ENCODE data around the gene BBS9.
"Not testable (repeated sequence)": the region's sequence is repeated elsewhere in the genome, so short reads cannot be mapped to it uniquely, and the experiment has no call there.

The BBS9 gene

GRCh38 chr7:33271839-33272371 is 142.5 kb downstream of the BBS9 start:
- DNase-seq (ENCODE audit: insufficient read length, low spot score); FAIRE-seq: not testable (repeated sequence)

GRCh38 chr7:33273356-33273755 is 144.0 kb downstream of the BBS9 start:
- DNase-seq (ENCODE audit: insufficient read length, low spot score), result no peak
- no peak for FAIRE-seq

- FAIRE-seq (no peak), DNase-seq (ENCODE audit: insufficient read length, low spot score) (no peak)
These were observed 147.0 kb downstream of the BBS9 start for GRCh38 chr7:33276325-33276724.

- FAIRE-seq (no peak), DNase-seq (ENCODE audit: insufficient read length, low spot score) (no peak)
These were observed 147.4 kb downstream of the BBS9 start for GRCh38 chr7:33276729-33277128.

- DNase-seq (ENCODE audit: insufficient read length, low spot score), result no peak
- no peak for FAIRE-seq
These were observed 148.7 kb downstream of the BBS9 start for GRCh38 chr7:33278095-33278494.

GRCh38 chr7:33286501-33286900 is 157.1 kb downstream of the BBS9 start:
- FAIRE-seq (no peak), DNase-seq (ENCODE audit: insufficient read length, low spot score) (no peak)

GRCh38 chr7:33287738-33288137 is 158.4 kb downstream of the BBS9 start:
- FAIRE-seq (no peak), DNase-seq (ENCODE audit: insufficient read length, low spot score) (no peak)

GRCh38 chr7:33298848-33299247 is 169.5 kb downstream of the BBS9 start:
- DNase-seq (ENCODE audit: insufficient read length, low spot score) (no peak), FAIRE-seq (no peak)

- FAIRE-seq, result no peak
- no peak for DNase-seq (ENCODE audit: insufficient read length, low spot score)
These were observed 170.1 kb downstream of the BBS9 start for GRCh38 chr7:33299425-33299824.

- no peak for DNase-seq (ENCODE audit: insufficient read length, low spot score)
These were observed 170.8 kb downstream of the BBS9 start for GRCh38 chr7:33300131-33300530.

GRCh38 chr7:33300742-33301141 is 171.4 kb downstream of the BBS9 start:
- FAIRE-seq (no peak), DNase-seq (ENCODE audit: insufficient read length, low spot score) (no peak)

More at GRCh38 chr7:33300131-33300530, 170.8 kb downstream of the BBS9 start:
- no peak for FAIRE-seq

- not testable (repeated sequence) for FAIRE-seq; DNase-seq (ENCODE audit: insufficient read length, low spot score)
These were observed 174.7 kb downstream of the BBS9 start for GRCh38 chr7:33303978-33304557.

- FAIRE-seq (no peak), DNase-seq (ENCODE audit: insufficient read length, low spot score) (no peak)
These were observed 177.8 kb downstream of the BBS9 start for GRCh38 chr7:33307205-33307604.

- no peak for FAIRE-seq
These were observed 181.2 kb downstream of the BBS9 start for GRCh38 chr7:33310546-33310945.

GRCh38 chr7:33325754-33326484 is 196.6 kb downstream of the BBS9 start:
- FAIRE-seq (no peak), DNase-seq (ENCODE audit: insufficient read length, low spot score) (no peak)

More at GRCh38 chr7:33310546-33310945, 181.2 kb downstream of the BBS9 start:
- no peak for DNase-seq (ENCODE audit: insufficient read length, low spot score)

- DNase-seq (ENCODE audit: insufficient read length, low spot score), result no peak
- no peak for FAIRE-seq
These were observed 197.1 kb downstream of the BBS9 start for GRCh38 chr7:33326485-33326848.

GRCh38 chr7:33327427-33327826 is 198.1 kb downstream of the BBS9 start:
- no peak for DNase-seq (ENCODE audit: insufficient read length, low spot score)
- no peak for FAIRE-seq

- DNase-seq (ENCODE audit: insufficient read length, low spot score) (peak; percentile 15), FAIRE-seq (no peak)
These were observed 205.0 kb downstream of the BBS9 start for GRCh38 chr7:33334349-33334748.

- DNase-seq (ENCODE audit: insufficient read length, low spot score), result no peak
- FAIRE-seq, result no peak
These were observed 207.5 kb downstream of the BBS9 start for GRCh38 chr7:33336820-33337219.

- DNase-seq (ENCODE audit: insufficient read length, low spot score), result no peak
- FAIRE-seq, result no peak
These were observed 209.9 kb downstream of the BBS9 start for GRCh38 chr7:33339074-33339790.

- DNase-seq (ENCODE audit: insufficient read length, low spot score) (no peak), FAIRE-seq (no peak)
These were observed 216.7 kb downstream of the BBS9 start for GRCh38 chr7:33346055-33346454.

- no peak for FAIRE-seq
These were observed 221.2 kb downstream of the BBS9 start for GRCh38 chr7:33350577-33350976.

More at GRCh38 chr7:33350577-33350976, 221.2 kb downstream of the BBS9 start:
- DNase-seq (ENCODE audit: insufficient read length, low spot score), result no peak
